Stimulated activated CD8-positive, alpha-beta memory T cell treated with anti-CD3 and anti-CD28 coated beads, Interleukin-4, amount 100 ng/mL, for 24 hours (primary cell): ENCODE results near the gene RALB.

Source experiments
- DNase-seq: peaks from one replicate; pipeline ENCODE4 v3.0.0-alpha.2; 2020; ENCODE audit warnings: low read depth

RALB gene

GRCh38 chr2:120262761-120263428, 10.2 kb downstream of the RALB start:
- no peak for DNase-seq

- DNase-seq, result no peak
Observed at GRCh38 chr2:120265006-120265405, 12.4 kb downstream of the RALB start.

GRCh38 chr2:120267348-120267747, 14.7 kb downstream of the RALB start:
- no peak for DNase-seq

- no peak for DNase-seq
Observed at GRCh38 chr2:120269076-120269744, 16.6 kb downstream of the RALB start.

- DNase-seq, result no peak
Observed at GRCh38 chr2:120269816-120270215, 17.2 kb downstream of the RALB start.

GRCh38 chr2:120271711-120272379, 19.2 kb downstream of the RALB start:
- no peak for DNase-seq

GRCh38 chr2:120272763-120273481, 20.3 kb downstream of the RALB start:
- no peak for DNase-seq

- DNase-seq, result no peak
Observed at GRCh38 chr2:120275617-120276400, 23.2 kb downstream of the RALB start.

GRCh38 chr2:120277505-120278205, 25.0 kb downstream of the RALB start:
- DNase-seq, result no peak

- no peak for DNase-seq
Observed at GRCh38 chr2:120278901-120279300, 26.2 kb downstream of the RALB start.

GRCh38 chr2:120279708-120280107, 27.1 kb downstream of the RALB start:
- DNase-seq, result no peak

- no peak for DNase-seq
Observed at GRCh38 chr2:120283649-120284048, 31.0 kb downstream of the RALB start.

GRCh38 chr2:120285056-120285455, 32.4 kb downstream of the RALB start:
- DNase-seq, result no peak

- DNase-seq, result no peak
Observed at GRCh38 chr2:120287183-120288015, 34.7 kb downstream of the RALB start.

- DNase-seq, result no peak
Observed at GRCh38 chr2:120288016-120288373, 35.3 kb downstream of the RALB start.

GRCh38 chr2:120289221-120289906, 36.7 kb downstream of the RALB start:
- DNase-seq, result no peak

- no peak for DNase-seq
Observed at GRCh38 chr2:120290737-120291136, 38.1 kb downstream of the RALB start.

- DNase-seq, result no peak
Observed at GRCh38 chr2:120291401-120292311, 39.0 kb downstream of the RALB start.
